ENCODE measurements around the gene BBS1.
"Not testable (repeated sequence)": the region's sequence is repeated elsewhere in the genome, so short reads cannot be mapped to it uniquely, and the experiment has no call there.

BBS1 gene

GRCh38 chr11:66510271-66510989 lies at the start of gene BBS1:
Gene BBS1 (plus strand): TSS chr11:66510635. CDS start chr11:66510660, 25 bp downstream.
- DNase-seq, result peak; percentile 75

GRCh38 chr11:66462010-66462409 lies 48.4 kb upstream of the BBS1 start:
- no peak for DNase-seq

- DNase-seq, result no peak
Observed at GRCh38 chr11:66462911-66463310, 47.5 kb upstream of the BBS1 start.

GRCh38 chr11:66464116-66464515 lies 46.3 kb upstream of the BBS1 start:
- DNase-seq, result not testable (repeated sequence)

GRCh38 chr11:66464916-66465315 lies 45.5 kb upstream of the BBS1 start:
- DNase-seq, result no peak

- DNase-seq, result no peak
Observed at GRCh38 chr11:66465373-66466224, 44.8 kb upstream of the BBS1 start.

- peak; percentile 82 for DNase-seq
Observed at GRCh38 chr11:66466225-66467033, 44.0 kb upstream of the BBS1 start, which contains the start of gene PELI3. Gene PELI3 (plus strand): TSS chr11:66466905. CDS start chr11:66468129, 1,224 bp downstream.

GRCh38 chr11:66467034-66467659 lies 43.3 kb upstream of the BBS1 start:
- no peak for DNase-seq

GRCh38 chr11:66467756-66468155 lies 42.7 kb upstream of the BBS1 start:
- DNase-seq, result peak; percentile 16

GRCh38 chr11:66468691-66469090 lies 41.7 kb upstream of the BBS1 start:
- no peak for DNase-seq

- no peak for DNase-seq
Observed at GRCh38 chr11:66469441-66469840, 41.0 kb upstream of the BBS1 start.

- DNase-seq, result no peak
Observed at GRCh38 chr11:66470015-66470414, 40.4 kb upstream of the BBS1 start.

- no peak for DNase-seq
Observed at GRCh38 chr11:66471142-66471541, 39.3 kb upstream of the BBS1 start.

- DNase-seq, result no peak
Observed at GRCh38 chr11:66472054-66472453, 38.4 kb upstream of the BBS1 start.

- no peak for DNase-seq
Observed at GRCh38 chr11:66473167-66473566, 37.3 kb upstream of the BBS1 start.

- DNase-seq, result no peak
Observed at GRCh38 chr11:66473608-66474515, 36.6 kb upstream of the BBS1 start.

GRCh38 chr11:66475349-66476172 lies 34.9 kb upstream of the BBS1 start:
- no peak for DNase-seq

- no peak for DNase-seq
Observed at GRCh38 chr11:66476173-66476840, 34.1 kb upstream of the BBS1 start.

- DNase-seq, result no peak
Observed at GRCh38 chr11:66476841-66477251, 33.6 kb upstream of the BBS1 start.

Measured in COR-L47 (cell line).